GM12878 (cell line): Measurements from ENCODE around the gene MTHFD1.

Source experiments
- BACH1 ChIP-seq: fragments of 450-650 bp; IDR thresholded peaks from 2 replicates; pipeline ENCODE4 v1.6.1; 2017; ENCODE audit warnings: mild to moderate bottlenecking, borderline replicate concordance
- ETV6 ChIP-seq, 2 experiments: fragments of 450-650 bp in 1 of 2; IDR thresholded peaks in 1 of 2; conservative IDR thresholded peaks in 1 of 2; 2 replicates each; pipeline ENCODE4 v1.6.1; 2014; ENCODE audit warnings: antibody characterized with exemption in 1 of 2, borderline replicate concordance in 1 of 2, low read depth in 1 of 2, mild to moderate bottlenecking in 1 of 2, moderate library complexity in 1 of 2
- EZH2 ChIP-seq: IDR thresholded peaks from 2 replicates; pipeline ENCODE4 v1.6.1; 2012; ENCODE audit warnings: low read depth, mild to moderate bottlenecking, control low read depth, inconsistent platforms, low read length, borderline replicate concordance; ENCODE audit not compliant: control insufficient read depth
- POLR2A ChIP-seq: IDR thresholded peaks from 2 replicates; pipeline ENCODE4 v1.6.1; 2011; ENCODE audit warnings: low read depth, mild to moderate bottlenecking, low read length
- RCOR1 ChIP-seq: conservative IDR thresholded peaks from 2 replicates; pipeline ENCODE4 v1.6.1; 2012; ENCODE audit warnings: low read depth, low read length, improper control_type of control experiment
- SMARCA5 ChIP-seq: fragments of 450-650 bp; IDR thresholded peaks from 2 replicates; pipeline ENCODE4 v1.6.1; 2017; ENCODE audit warnings: mild to moderate bottlenecking
- SMC3 ChIP-seq: IDR thresholded peaks from 2 replicates; pipeline ENCODE4 v1.6.1; 2011; ENCODE audit warnings: low read length, improper control_type of control experiment, borderline replicate concordance
- YY1 ChIP-seq: IDR thresholded peaks from 2 replicates; pipeline ENCODE4 v1.6.1; 2011; ENCODE audit warnings: low read depth, mild to moderate bottlenecking, low read length
- ZNF217 ChIP-seq: fragments of 450-650 bp; IDR thresholded peaks from 2 replicates; pipeline ENCODE4 v1.6.1; 2017; ENCODE audit warnings: antibody characterized with exemption, mild to moderate bottlenecking
- TF ChIP-seq, protein P1 (sequence below), 3 experiments: IDR thresholded peaks in 2 of 3; conservative IDR thresholded peaks in 1 of 3; 2 replicates each; pipeline ENCODE4 v1.5.1; 2011; ENCODE audit warnings: low read depth in 3 of 3, low read length in 3 of 3, mild to moderate bottlenecking in 3 of 3, control low read depth in 2 of 3, moderate library complexity in 2 of 3, inconsistent platforms in 1 of 3, mixed read lengths in 1 of 3; ENCODE audit not compliant: control insufficient read depth in 2 of 3, insufficient read depth in 1 of 3; ENCODE audit errors: extremely low read depth in 1 of 3

DNA sequence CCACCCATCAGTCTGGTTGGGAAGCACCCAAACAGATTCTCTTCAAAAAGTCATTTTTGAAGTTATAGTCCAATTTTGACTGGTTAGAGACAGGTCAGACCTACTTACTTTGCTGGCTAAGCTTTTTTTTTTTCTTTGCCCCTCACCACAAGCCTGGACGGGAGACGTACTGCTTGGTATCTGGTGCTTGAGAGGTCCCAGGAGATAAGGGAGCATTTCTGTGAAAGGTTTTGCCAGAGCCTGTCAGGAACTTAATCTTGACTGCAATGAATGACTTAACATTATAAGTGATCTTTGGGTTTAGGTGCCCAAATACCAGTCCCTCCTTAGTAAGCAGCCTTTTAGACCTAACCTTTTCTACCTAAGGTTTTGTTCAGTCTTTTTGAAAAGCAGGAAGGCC, 6.3 kb downstream of the MTHFD1 start:
- TF ChIP-seq ZNF217 (no peak), YY1 (no peak), BACH1 (no peak), POLR2A (no peak), SMARCA5 (no peak), SMC3 (no peak), ETV6 (conservative IDR thresholded peaks at IDR 0.05 in 1 of 2, IDR thresholded peaks at IDR 0.05 in 1 of 2; ENCODE audit: borderline replicate concordance in 1 of 2, low read depth in 1 of 2) (no peak), RCOR1 (no peak), EZH2 (no peak)
- TF ChIP-seq, protein P1, sequence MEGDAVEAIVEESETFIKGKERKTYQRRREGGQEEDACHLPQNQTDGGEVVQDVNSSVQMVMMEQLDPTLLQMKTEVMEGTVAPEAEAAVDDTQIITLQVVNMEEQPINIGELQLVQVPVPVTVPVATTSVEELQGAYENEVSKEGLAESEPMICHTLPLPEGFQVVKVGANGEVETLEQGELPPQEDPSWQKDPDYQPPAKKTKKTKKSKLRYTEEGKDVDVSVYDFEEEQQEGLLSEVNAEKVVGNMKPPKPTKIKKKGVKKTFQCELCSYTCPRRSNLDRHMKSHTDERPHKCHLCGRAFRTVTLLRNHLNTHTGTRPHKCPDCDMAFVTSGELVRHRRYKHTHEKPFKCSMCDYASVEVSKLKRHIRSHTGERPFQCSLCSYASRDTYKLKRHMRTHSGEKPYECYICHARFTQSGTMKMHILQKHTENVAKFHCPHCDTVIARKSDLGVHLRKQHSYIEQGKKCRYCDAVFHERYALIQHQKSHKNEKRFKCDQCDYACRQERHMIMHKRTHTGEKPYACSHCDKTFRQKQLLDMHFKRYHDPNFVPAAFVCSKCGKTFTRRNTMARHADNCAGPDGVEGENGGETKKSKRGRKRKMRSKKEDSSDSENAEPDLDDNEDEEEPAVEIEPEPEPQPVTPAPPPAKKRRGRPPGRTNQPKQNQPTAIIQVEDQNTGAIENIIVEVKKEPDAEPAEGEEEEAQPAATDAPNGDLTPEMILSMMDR (IDR thresholded peaks at IDR 0.05 in 2 of 3, conservative IDR thresholded peaks at IDR 0.05 in 1 of 3; ENCODE audit: control insufficient read depth in 2 of 3, extremely low read depth in 1 of 3, insufficient read depth in 1 of 3, low read depth in 3 of 3, low read length in 3 of 3) = no peak
